GM19463 (cell line): ENCODE data around the gene KIFC3.
"Not testable (repeated sequence)": the region's sequence is repeated elsewhere in the genome, so short reads cannot be mapped to it uniquely, and the experiment has no call there.

ENCODE experiments used
- ATAC-seq: cut with Tn5 transposase; IDR thresholded peaks from one replicate; pipeline ENCODE4 v1.9.1; 2021; ENCODE audit warnings: mild to moderate bottlenecking, moderate library complexity; ENCODE audit not compliant: unreplicated experiment

KIFC3 gene

DNA sequence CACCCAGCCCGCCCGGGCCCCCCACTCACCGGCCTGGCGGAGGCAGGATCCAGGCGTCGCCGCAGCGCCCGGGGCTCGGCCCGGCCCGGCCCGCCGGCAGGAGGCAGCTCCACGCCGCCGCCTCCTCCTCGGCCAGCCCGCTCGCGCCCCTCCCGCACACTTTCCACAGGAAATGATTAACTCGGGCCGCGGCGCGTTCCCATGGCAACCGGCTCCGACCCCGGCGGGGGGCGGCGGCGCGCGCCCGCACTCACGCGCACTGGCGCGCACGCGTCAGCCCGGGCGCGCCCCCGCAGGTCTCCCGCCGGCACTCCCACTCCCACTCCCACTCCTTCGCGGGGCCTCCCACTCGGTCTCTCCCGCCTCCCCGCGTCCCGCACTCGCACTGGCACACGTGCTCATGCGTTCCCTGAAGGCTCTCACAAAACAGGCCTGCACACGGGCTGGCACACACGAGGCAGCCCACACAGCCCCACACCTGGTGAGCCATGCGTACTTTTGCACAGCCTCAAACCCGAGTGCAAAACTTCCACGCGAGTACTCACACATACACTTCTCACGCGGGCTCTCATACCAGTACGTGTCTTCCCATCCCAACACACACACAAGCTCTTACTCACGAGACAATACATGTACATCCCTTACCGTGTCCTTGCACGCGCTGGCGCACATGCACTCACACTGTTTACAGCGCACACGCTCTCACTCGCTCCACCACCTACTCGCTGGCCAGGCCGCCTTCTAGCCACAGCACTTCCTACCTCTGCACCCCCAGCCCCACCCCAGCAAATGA is at the start of gene KIFC3:
Gene KIFC3 (minus strand): TSS at position 151 of the 793 bp plus-strand sequence. CDS start 4,248 bp downstream, outside the sequence.
- peak; percentile 63 for ATAC-seq

- ATAC-seq = no peak
Observed at GRCh38 chr16:57848181-57848580, 45.9 kb upstream of the KIFC3 start.

- not testable (repeated sequence) for ATAC-seq
Observed at GRCh38 chr16:57846931-57847330, 44.6 kb upstream of the KIFC3 start.

- no peak for ATAC-seq
Observed at GRCh38 chr16:57846078-57846697, 43.9 kb upstream of the KIFC3 start.

DNA sequence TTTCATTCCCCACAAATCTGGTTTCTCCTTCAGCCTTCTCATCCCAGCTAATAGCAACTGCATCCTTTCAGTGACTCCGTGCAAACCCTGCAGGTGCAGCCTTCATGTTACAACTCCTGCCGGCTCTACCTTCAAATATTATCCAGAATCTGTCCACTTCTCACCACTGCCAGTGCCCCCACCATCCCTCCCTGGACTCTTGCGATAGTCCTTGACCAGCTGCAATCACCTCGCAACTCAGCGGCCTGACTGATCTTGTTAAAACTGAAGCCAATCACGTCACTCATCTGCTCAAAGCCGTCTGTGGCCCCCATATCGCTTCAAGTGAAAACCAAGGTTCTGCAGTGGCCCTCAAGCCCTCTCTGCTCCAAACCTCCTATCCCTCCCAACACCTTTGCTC is 42.8 kb upstream of the KIFC3 start:
- ATAC-seq = no peak

DNA sequence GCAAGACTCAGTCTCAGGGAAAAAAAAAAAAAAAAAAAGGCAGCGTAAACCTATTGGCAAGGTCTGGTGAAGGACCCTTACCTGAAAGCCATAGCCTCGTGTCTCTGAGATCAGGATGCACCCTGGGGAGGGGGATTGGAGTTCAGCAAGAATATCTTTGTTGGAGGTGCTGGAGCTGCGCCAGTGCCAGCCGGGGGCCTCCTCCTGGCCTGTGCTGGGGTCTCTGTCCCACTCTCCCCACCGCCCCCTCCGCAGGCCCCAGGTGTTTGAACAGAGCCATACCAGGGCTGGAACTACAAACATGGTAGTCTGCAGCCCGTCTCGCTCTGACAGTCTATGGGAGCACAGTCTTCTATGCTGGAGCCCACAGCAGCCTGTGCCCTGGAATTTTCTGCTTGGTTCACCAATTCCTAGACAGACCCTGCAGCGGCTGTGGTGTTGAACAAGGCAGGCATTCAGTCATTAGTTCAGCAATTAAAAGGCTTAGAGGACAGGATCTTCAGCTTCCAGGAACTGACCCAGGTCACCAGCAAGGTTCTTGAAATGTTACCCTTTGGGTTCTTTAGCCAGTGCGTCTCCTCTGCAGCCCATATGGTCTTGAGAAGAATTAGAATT is 42.2 kb upstream of the KIFC3 start:
- no peak for ATAC-seq

DNA sequence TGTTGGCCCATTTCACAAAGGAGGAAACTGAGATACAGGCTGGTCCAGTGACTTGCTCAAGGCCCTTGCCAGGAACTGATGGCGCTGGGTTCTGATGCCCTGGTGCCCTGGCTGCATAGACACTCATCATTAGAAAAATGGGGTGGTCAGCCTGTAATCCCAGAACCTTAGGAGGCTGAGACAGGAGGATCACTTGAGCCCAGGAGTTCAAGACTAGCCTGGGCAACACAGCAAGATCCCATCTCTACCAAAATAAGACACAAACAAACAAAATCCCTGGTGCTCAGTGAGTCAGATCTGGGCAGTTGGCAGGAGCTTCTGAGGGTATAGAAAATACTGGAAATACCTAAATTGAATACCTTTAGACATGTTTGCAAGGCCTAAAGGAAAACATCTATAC is 41.1 kb upstream of the KIFC3 start:
- no peak for ATAC-seq

DNA sequence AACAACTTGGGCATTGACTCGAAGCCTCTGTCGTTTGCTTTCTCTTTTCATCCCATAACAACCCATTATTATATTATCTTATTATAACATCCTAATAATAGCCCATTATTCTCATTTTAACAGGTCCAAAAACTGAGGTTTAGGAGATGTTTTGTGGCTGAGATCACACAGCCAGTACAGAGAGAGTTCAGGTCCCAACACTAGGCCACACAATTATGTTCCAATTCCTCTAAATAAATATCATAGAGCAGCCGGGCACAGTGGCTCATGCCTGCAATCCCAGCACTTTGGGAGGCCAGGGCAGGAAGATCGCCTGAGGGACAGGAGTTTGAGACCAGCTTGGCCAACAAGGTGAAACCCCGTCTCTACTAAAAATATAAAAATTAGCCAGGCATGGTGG is 40.3 kb upstream of the KIFC3 start:
- no peak for ATAC-seq

DNA sequence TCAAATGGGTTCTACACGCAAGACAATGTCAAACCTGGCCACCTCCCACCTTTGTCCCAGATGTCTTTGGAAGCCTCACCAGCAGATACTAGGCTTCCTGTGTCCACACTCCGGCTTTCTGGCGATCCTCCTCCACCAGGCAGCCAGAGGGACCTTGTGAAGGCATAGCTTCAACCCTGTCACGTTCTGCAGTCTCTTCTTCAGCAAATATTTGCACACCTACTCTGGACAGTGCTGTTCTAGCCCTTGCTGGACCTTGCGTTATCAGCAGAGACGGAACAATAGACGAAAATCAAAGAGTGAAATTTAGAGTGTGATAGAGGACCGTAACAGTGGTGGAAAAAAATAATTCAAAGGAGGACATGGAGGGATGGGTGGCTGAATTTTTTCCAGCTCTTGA is 38.5 kb upstream of the KIFC3 start:
- ATAC-seq = no peak

DNA sequence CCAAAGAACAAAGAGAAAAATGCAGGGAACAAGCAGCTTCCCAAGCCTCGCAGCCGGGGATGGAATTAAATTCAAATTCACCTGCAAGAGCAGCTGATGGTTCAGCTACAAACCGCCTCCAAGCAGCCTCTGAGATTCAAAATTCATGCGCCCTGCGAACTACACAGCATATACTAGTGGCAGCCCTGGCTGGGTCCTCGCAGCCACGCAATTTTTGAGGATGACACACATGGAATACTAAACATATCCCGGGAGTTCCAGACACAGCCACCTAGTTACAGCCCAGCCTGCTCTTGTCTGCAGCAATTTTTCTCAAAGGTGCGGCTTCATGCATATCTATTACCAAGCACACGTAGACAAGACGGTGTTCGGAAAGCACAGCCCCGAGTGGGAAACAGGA is 35.9 kb upstream of the KIFC3 start:
- no peak for ATAC-seq

- ATAC-seq = no peak
Observed at GRCh38 chr16:57837305-57838125, 35.2 kb upstream of the KIFC3 start.

DNA sequence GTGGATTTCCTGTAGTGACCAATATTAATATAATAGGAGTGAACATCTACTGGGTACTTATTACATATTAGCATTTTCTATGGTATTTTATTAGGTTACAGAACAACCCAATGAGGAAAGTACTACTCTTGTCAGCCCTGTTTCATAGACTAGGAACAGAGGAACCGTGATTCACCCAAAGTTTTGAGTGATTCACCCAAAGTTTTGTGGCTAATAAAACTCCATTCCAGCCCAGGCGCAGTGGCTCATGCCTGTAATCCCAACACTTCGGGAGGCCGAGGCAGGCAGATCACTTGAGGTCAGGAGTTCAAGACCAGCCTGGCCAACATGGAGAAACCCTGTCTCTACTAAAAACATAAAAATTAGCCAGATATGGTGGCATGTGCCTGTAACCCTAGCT is 33.1 kb upstream of the KIFC3 start:
- not testable (repeated sequence) for ATAC-seq

GRCh38 chr16:57834936-57835335 is 32.6 kb upstream of the KIFC3 start:
- no peak for ATAC-seq

DNA sequence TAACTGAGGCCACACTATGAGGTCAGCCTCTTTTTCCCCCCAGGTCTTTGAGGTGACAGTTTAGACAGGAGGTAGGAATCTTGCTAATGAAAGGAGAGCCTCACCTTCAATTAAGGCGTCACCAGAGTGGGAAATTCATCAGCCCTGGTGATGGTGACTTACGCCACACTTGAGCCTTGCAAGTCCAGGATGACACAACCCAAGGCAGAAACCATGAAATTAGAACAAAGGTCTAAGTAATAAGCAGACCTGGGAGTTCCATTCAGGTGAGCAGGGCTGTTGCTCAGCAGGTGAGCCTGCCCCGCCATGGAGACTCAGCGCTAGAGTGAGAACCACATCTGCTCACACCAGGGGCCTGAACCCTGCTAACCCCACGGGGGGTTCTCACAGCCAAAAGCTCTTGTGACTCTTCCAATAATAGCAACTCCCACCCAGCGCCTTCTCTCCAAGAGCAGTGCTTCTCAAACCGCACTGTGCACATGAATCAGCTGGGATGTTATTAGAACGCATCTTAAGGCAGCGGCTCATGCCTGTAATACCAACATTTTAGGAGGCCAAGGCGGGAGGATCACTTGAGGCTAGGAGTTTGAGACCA is 28.7 kb upstream of the KIFC3 start:
- ATAC-seq = no peak

DNA sequence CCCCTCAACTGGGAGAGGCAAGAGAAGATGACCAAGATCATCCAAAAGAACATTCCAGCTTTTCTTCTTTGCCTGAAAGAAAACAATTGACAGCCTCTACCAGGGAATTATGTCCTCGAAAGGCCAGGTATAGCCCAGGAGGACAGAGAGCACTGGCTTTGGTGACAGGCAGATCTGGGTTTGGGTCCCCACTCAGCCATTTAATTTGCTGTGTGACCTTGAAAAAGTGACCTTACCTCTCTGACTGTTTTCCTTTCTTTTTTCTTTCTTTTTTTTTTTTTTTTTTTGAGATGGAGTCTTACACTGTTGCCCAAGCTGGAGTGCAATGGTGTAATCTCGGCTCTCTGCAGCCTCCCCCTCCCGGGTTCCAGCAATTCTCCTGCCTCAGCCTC is 27.7 kb upstream of the KIFC3 start:
- no peak for ATAC-seq

DNA sequence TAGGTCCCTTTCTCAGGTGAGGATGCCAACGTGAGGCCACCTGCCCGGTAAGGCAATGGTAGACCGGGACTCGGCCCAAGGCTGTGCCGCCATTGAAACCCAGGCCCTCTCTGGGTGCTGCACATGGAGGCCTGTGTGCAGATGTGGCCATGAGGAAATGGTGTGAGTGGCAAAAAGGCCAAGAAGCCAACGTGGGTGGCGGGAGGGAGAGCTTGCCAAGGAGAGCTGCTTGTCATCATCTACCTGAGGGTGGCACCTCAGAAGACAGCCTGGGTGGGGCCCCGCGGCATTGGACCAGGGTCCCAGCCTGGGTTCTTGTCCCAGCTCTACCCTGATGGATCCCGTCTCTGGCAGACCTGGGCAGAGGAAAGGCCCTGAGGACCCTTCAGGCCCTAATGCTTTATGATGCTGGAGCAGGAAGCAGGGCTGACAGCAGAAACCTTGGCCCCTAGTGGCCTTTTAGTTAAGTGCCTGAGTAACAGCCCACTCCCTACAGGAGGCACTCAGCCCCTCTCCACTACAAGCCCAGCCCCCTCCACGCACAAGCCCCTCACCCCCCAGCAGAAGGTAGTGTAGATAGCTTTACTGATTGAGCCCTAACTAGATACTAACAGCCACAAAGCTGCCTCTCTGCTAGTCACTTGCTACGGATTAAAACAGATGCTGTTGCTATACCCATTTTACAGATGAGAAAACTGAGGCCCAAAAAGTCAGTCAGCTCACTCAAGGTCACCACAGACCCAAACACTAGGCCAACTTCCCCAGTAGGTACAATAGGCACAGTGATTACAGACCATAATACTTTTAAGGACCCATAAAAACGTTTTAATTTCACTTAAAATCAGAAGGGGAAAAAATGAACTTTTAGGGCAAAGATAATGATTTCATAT is 26.2 kb upstream of the KIFC3 start:
- ATAC-seq = no peak

DNA sequence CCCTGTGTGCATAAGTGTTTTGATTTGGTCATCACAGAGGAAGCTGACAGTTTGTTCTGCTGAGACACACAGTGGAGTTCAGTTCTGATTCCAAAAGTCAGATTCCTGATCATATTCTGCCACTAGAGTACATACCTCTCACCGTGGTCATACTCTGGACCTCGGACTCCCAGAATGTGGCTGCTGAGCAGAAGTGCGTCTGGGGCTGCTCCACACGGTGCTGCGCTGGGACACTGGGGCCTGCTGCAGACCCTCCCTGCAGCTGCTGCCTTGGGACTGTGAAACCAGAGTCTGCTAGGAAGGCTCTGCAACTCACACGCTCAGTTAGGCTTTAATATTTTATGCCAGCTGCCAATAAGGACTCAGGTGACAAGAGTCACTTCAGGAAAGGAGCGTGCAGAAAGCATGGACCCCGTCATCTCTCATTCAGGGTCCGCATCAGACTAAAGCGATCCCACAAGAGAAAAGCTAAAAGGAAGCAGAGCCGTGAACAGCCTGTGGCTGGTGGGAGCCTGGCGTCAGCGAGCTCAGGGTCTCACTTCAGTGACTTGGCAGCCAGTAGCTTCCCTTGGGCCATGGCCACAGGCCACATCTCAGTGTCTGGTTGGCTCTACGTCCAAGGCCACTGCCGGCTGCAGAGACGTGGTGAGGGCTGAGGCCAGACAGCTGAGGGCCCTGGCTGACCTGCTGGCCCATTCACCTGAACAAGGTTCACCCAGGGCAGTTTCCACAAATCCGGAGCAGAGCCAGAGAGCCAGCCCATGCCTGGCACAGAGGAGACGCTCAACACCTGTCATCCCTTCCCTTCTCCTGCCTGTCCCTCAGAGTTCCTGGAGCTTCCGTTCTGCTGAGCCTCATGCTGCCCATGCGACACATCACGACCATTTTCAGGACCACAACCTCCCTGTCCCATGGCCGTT is 24.7 kb upstream of the KIFC3 start:
- no peak for ATAC-seq

DNA sequence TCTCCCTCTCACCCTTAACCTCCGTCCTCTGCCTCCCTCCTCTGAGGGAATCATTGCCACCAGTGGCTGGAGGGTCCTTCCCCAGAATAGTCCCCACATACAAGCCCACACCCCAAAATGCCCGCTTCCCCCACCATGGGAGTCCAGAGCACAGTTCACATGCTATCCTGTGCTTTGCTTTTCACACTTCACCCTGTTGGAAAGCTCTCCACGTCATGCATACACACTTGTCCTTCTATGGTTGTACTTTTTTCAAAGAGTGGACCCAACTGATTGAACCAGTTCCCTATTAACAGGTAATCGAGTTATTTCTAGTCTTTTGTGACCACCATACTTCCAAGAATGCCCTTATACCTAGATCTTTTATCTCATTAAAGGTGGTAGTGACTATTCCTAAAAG is 23.8 kb upstream of the KIFC3 start:
- no peak for ATAC-seq
